IPS-15b (cell line): ENCODE data around the gene FOSB.

ENCODE experiments used
- H3K27me3 ChIP-seq: one replicate; pipeline ENCODE4 v1.6.1; 2013; ENCODE audit warnings: low read length; ENCODE audit not compliant: control insufficient read depth, insufficient read depth
- H3K36me3 ChIP-seq: one replicate; pipeline ENCODE4 v1.6.1; 2013; ENCODE audit warnings: low read length; ENCODE audit not compliant: control insufficient read depth, insufficient read depth
- H3K4me1 ChIP-seq: one replicate; pipeline ENCODE4 v1.6.1; 2013; ENCODE audit warnings: mild to moderate bottlenecking, low read length; ENCODE audit not compliant: control insufficient read depth, insufficient read depth
- H3K4me3 ChIP-seq: one replicate; pipeline ENCODE4 v1.5.1; 2013; ENCODE audit warnings: low read depth, low read length
- H3K9ac ChIP-seq: one replicate; pipeline ENCODE4 v1.6.1; 2013; ENCODE audit warnings: low read depth, mild to moderate bottlenecking, low read length
- H3K9me3 ChIP-seq: one replicate; pipeline ENCODE4 v1.6.1; 2013; ENCODE audit warnings: mild to moderate bottlenecking, low read length; ENCODE audit not compliant: control insufficient read depth, insufficient read depth

Gene FOSB

DNA sequence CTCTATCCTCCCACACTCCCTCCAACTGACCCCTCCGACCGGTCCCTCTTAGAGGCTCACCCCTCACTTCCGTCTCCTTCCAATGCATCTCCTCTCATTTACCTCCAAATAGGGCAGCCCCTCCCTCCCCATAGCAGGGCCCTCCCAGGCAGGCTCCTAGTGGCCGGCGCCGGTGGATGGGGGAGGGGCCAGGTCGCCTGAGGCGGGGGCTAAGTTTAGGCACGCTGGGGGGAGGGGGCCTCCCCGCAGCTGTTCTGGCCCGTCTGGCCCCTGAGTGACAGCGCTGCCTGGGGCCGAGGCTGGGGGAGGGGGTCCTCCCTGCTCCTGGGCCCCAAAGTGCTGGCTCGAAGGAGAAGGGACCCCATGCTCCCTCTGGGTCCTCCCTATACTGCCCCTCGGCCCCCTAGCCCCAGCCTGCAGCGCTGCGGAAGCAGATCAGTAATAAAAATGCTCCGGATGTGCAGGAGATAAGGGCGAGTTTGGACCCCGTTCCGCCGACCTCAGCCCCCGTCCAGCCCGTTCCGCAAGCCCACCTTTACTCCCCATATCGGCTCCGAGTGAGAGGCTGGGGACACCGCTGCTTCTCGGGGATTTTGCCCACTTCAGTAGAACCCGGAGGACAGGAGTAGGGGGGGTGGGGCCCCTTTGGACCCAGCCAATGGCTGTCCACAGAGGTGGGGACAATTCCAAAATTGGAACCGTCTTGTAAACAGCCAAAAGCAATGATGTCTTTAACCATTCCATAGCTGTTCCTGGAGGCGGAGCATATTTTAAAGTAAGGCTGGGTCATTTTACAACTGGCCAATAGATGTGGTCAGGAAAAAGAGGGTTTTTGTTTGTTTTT is 25.1 kb downstream of the FOSB start:
- peaks cover 4% of the 10 kb centered on the region for H3K36me3 ChIP-seq
- H3K4me3 ChIP-seq: peak overlapping the region; percentile 79
- no peaks in the 10 kb centered on the region for H3K9me3 ChIP-seq
- peak overlapping the region; percentile 54 for H3K9ac ChIP-seq
- H3K4me1 ChIP-seq: peaks cover 6% of the 10 kb centered on the region
- H3K27me3 ChIP-seq: peaks cover 5% of the 10 kb centered on the region

DNA sequence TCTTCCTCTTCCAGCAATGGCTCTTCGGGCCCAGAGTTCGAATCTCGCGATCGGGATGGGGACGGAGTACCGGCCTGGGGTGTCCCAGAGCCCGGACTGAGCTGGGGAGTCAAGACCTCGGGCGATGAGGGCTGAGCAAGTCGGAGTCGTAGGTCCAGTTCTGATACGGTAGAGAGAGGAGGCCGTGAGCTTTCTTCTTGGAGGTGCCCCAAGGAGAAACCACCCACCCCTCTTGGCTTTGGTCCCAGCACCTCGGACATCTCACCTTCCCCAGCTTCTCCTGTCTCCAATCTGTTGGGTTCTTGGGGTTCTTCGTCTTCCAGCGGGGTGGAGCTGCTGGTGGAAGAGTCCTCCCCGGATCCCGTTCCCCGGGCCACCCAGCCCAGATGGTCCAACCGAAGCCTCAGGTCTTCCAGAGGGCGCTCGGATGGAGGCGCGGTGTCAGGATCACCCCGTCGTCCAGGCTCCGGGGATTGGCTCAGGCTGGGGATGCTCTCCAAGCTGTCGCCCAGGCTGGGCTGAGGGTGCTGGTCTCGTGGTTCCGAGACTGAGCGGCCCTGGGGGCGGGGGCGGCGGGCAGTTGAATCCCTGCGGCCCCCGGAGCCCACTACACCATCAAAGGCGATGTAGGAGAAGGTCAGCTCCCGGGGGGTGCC is 26.6 kb downstream of the FOSB start:
- no peaks in the 10 kb centered on the region for H3K9me3 ChIP-seq
- peaks cover 7% of the 10 kb centered on the region for H3K27me3 ChIP-seq
- peaks cover 9% of the 10 kb centered on the region for H3K4me1 ChIP-seq
- H3K9ac ChIP-seq: no peak overlapping the region
- no peaks in the 10 kb centered on the region for H3K36me3 ChIP-seq
- no peak overlapping the region for H3K4me3 ChIP-seq

DNA sequence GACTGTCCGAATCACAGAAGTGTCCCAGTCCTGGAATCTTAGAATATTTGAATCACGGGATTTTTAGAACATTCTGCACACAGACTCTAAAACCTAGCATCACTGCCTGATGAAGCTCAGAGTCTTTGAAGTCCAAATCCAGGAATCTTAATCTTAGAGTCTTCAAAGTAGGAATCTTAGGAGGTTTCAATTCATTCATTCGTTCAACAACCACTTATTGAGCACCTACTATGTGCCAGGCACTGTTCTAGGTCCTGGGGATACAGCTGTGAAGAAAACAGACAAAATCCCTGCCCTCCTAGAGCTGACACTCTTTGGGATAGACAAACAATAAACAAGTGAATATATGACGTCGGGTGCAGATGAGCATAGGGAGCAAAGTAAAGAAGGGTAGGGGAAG is 27.4 kb downstream of the FOSB start:
- peaks cover 7% of the 10 kb centered on the region for H3K27me3 ChIP-seq
- peaks cover 11% of the 10 kb centered on the region for H3K4me1 ChIP-seq
- no peak overlapping the region for H3K4me3 ChIP-seq

GRCh38 chr19:45496349-45496953 is 28.7 kb downstream of the FOSB start:
- H3K36me3 ChIP-seq: no peaks in the 10 kb centered on the region
- H3K9me3 ChIP-seq: no peaks in the 10 kb centered on the region
- H3K4me1 ChIP-seq: peaks cover 16% of the 10 kb centered on the region
- peaks cover 7% of the 10 kb centered on the region for H3K27me3 ChIP-seq
- peak overlapping the region; percentile 75 for H3K4me3 ChIP-seq
- H3K9ac ChIP-seq: no peak overlapping the region

More for the DNA sequence above, 27.4 kb downstream of the FOSB start:
- H3K9me3 ChIP-seq: no peaks in the 10 kb centered on the region
- H3K36me3 ChIP-seq: no peaks in the 10 kb centered on the region
- no peak overlapping the region for H3K9ac ChIP-seq

GRCh38 chr19:45497791-45498190 is 30.0 kb downstream of the FOSB start:
- peak overlapping the region; percentile 67 for H3K4me3 ChIP-seq
- H3K36me3 ChIP-seq: no peaks in the 10 kb centered on the region
- H3K9me3 ChIP-seq: no peaks in the 10 kb centered on the region
- H3K27me3 ChIP-seq: peaks cover 7% of the 10 kb centered on the region
- H3K9ac ChIP-seq: no peak overlapping the region
- peaks cover 16% of the 10 kb centered on the region for H3K4me1 ChIP-seq

DNA sequence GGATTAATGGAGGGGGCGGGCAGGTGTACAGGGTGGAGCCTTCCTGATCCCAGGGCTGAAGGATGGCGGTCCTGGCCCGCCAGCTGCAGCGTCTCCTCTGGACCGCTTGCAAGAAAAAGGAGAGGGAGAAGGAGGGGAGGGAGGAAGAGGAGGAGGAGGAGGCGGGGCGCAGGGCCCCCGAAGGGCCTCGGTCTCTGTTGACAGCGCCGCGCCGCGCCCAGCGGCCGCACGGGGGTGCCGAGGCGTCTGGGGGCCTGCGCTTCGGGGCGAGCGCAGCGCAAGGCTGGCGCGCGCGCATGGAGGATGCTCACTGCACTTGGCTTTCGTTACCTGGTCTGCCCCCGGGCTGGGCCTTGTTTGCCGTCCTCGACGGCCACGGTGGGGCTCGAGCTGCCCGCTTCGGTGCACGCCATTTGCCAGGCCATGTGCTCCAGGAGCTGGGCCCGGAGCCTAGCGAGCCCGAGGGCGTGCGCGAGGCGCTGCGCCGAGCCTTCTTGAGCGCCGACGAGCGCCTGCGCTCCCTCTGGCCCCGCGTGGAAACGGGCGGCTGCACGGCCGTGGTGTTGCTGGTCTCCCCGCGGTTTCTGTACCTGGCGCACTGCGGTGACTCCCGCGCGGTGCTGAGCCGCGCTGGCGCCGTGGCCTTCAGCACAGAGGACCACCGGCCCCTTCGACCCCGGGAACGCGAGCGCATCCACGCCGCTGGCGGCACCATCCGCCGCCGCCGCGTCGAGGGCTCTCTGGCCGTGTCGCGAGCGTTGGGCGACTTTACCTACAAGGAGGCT is 30.8 kb downstream of the FOSB start, which contains the start of gene PPM1N:
Gene PPM1N (plus strand): TSS at position 33 of the 785 bp plus-strand sequence. CDS start 30 bp downstream, at position 63.
- Histone ChIP-seq H3K9me3 (no peaks in the 10 kb centered on the region), H3K4me1 (peaks cover 14% of the 10 kb centered on the region), H3K27me3 (peaks cover 7% of the 10 kb centered on the region), H3K36me3 (no peaks in the 10 kb centered on the region), H3K4me3 (peak within 1 kb of the TSS; percentile 68), H3K9ac (no peak within 1 kb of the TSS)

- peaks cover 14% of the 10 kb centered on the region for H3K4me1 ChIP-seq
- peaks cover 7% of the 10 kb centered on the region for H3K27me3 ChIP-seq
- H3K9ac ChIP-seq: peak overlapping the region; percentile 37
- H3K9me3 ChIP-seq: no peaks in the 10 kb centered on the region
- no peaks in the 10 kb centered on the region for H3K36me3 ChIP-seq
- H3K4me3 ChIP-seq: peak overlapping the region; percentile 67
Measured at GRCh38 chr19:45499196-45500180, 31.7 kb downstream of the FOSB start.

DNA sequence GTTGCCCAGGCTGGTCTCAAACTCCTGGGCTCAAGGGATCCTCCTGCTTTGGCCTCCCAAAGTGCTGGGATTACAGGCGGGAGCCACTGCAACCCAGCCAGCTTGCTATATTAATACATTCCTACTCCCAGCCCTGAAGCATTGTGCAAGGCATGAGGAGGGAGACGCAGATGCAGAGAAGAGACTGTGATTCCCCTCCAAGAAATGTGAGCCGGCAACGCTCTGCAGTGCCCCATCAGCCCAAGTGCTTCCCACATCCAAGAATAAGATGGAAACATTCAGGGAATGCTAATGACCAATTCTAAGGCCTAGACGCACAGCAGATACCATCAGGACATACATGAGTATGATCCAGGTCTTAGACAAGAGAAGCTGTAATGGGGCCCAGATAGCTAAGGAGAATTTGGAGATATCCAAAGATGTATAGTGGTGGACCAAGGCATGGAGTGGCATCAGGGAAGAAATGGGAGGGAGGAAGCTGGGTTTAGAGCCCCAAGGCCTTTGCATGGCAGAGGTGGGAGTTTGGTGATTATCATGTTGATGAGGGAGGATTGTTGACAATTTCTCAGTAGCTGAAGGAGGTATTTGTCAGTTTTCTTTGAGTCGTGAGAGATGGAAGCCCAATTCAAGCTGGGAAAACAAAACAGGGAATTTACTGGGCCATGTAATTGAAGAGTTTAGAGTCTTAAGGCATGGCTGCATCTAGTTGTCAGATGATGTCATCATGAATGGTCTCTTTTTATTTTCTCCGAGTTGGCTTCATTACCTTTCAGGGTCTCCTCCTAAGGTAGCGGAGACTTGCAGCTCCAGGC is 33.3 kb downstream of the FOSB start:
- H3K9ac ChIP-seq: no peak overlapping the region
- H3K4me3 ChIP-seq: no peak overlapping the region
- no peaks in the 10 kb centered on the region for H3K9me3 ChIP-seq
- no peaks in the 10 kb centered on the region for H3K36me3 ChIP-seq
- H3K4me1 ChIP-seq: peaks cover 14% of the 10 kb centered on the region
- peaks cover 2% of the 10 kb centered on the region for H3K27me3 ChIP-seq

DNA sequence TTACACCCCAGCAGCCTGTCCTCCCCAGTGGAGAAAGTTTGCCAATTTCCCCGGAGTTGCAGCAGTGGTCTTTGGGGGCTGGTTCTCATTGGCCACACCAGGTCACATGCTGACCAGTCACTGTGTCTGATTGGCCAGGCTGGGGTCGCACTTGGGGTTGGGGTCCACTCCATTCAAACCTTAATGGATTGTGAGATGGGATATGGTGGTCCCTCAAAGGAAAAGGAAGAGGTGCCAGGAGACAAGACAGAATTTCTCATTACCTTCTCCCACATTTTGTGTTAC is 33.9 kb downstream of the FOSB start:
- Histone ChIP-seq H3K27me3 (peaks cover 2% of the 10 kb centered on the region), H3K4me3 (peak overlapping the region; percentile 11), H3K4me1 (peaks cover 15% of the 10 kb centered on the region), H3K9me3 (no peaks in the 10 kb centered on the region), H3K9ac (no peak overlapping the region), H3K36me3 (no peaks in the 10 kb centered on the region)

DNA sequence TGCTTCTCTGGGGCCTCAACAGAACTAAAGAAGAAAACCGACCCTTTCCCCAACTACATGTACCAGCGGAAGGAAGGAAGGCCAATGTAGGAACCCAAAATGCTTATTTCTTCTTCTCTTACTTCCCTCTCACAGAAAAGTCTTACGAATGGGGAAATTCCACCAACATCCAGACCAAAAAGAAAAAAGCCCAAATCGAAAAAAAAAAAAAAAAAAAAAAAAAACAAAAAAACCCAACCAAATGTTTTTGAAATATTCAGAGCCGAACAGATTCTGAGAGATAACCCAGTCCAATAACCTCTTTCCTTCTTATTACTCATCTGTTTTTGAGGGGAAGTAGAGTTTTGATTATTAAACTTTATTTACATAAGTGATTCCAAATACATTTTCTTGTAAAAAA is 34.3 kb downstream of the FOSB start:
- Histone ChIP-seq H3K36me3 (no peaks in the 10 kb centered on the region), H3K27me3 (peaks cover 2% of the 10 kb centered on the region), H3K4me1 (peaks cover 15% of the 10 kb centered on the region), H3K9me3 (no peaks in the 10 kb centered on the region), H3K4me3 (peak overlapping the region; percentile 11), H3K9ac (no peak overlapping the region)
